ENCODE results near the gene GLP2R. TPM values are rescaled to one million over a fixed set of nuclear protein-coding genes. Genes with fewer than 3 reads are reported as not detected.

Gene GLP2R
- total and polyA plus RNA-seq, 2 of the 8 experiments (the other 6 are each of a cell fraction or from before 2014, with no cell fraction given): not detected

GRCh38 chr17:9906616-9907015, 80.9 kb downstream of the GLP2R start:
- H3K18ac ChIP-seq (ENCODE audit: extremely low read depth, low read length): no peak overlapping the region
- 92% methylated on average over 14 of the region's 14 CpGs; no CpG with 5 or more reads in 1 of the 2 experiments for whole genome bisulfite sequencing, 2 experiments (ENCODE audit: extremely low coverage in 1 of 2, insufficient coverage in 1 of 2, insufficient read length in 1 of 2, insufficient replicate concordance in 2 of 2, low coverage in 1 of 2, low lambda C conversion rate in 2 of 2, missing lambda C conversion rate in 1 of 2)
- H2AK5ac ChIP-seq (ENCODE audit: low read depth, low read length): no peak overlapping the region
- no peak overlapping the region for H3K4me2 ChIP-seq (ENCODE audit: insufficient read depth in 1 of 2, low read depth in 2 of 2, low read length in 2 of 2)
- no peak overlapping the region for H4K91ac ChIP-seq (replicated peaks; ENCODE audit: insufficient read length, low read length)
- H3K4ac ChIP-seq (replicated peaks; ENCODE audit: insufficient read length, low read depth, low read length): no peak overlapping the region
- H3K23ac ChIP-seq (ENCODE audit: insufficient read length): no peak overlapping the region
- no peaks in the 10 kb centered on the region for H3K79me1 ChIP-seq (ENCODE audit: low read depth, low read length)
- peaks cover 0 to 4% (median 2%) of the 10 kb centered on the region in 4 experiments; a peak in 3 of 7 replicates for H3K4me1 ChIP-seq (replicated peaks in 1 of 4; ENCODE audit: control insufficient read depth in 3 of 4, insufficient read depth in 4 of 4, low read length in 3 of 4)
- no peaks in the 10 kb centered on the region for H3K9me3 ChIP-seq (ENCODE audit: insufficient read depth in 2 of 2, low read depth in 1 of 2, low read length in 1 of 2)
- no peaks in the 10 kb centered on the region for H3K79me2 ChIP-seq (ENCODE audit: control insufficient read depth in 1 of 2, insufficient read depth in 2 of 2, low read length in 2 of 2)
- DNase-seq (ENCODE audit: low read depth in 1 of 2, low spot score in 2 of 2) (no peak), FAIRE-seq (no peak)
- H2AFZ ChIP-seq (ENCODE audit: low read length): no peak overlapping the region
- no peak overlapping the region for H4K5ac ChIP-seq (ENCODE audit: insufficient read length, low read depth, low read length)
- ChIA-PET POLR2A (ENCODE audit: partially characterized antibody) (no interaction called here), CTCF (ENCODE audit: partially characterized antibody) (interaction anchor here (1.0 to 10.8 kb wide), 8 partner anchors 12 to 128 kb away, joined by 3 to 101 read pairs (median 14); no protein-coding TSS in a partner anchor)
- no peaks in the 10 kb centered on the region; a peak in 1 of 7 replicates for H3K27me3 ChIP-seq (replicated peaks in 1 of 4; ENCODE audit: control insufficient read depth in 3 of 4, extremely low read depth in 1 of 4, insufficient read depth in 3 of 4, low read length in 3 of 4)
- no peak overlapping the region for H2BK12ac ChIP-seq (ENCODE audit: low read depth, low read length)
- 0 out of 2 replicates have a peak overlapping the region, but pooled peaks have one; percentile 81 for H2BK15ac ChIP-seq (ENCODE audit: low read length)
- H3K14ac ChIP-seq (ENCODE audit: insufficient read length): no peak overlapping the region
- H4K20me1 ChIP-seq (replicated peaks in 1 of 2; ENCODE audit: control insufficient read depth in 1 of 2, insufficient read depth in 2 of 2, low read length in 2 of 2): no peaks in the 10 kb centered on the region
- H3K56ac ChIP-seq (replicated peaks; ENCODE audit: insufficient read length, low read depth, low read length): no peak overlapping the region
- H4K8ac ChIP-seq (ENCODE audit: extremely low read depth, insufficient read depth, low read length): no peak overlapping the region
- no peak overlapping the region for H3K27ac ChIP-seq (ENCODE audit: low read depth, low read length)
- no peak overlapping the region for H2BK120ac ChIP-seq (replicated peaks; ENCODE audit: low read depth, low read length)
- H3K23me2 ChIP-seq (ENCODE audit: low read depth, low read length): no peaks in the 10 kb centered on the region
- no peak overlapping the region for H2BK5ac ChIP-seq (ENCODE audit: low read depth, low read length)
- H3K36me3 ChIP-seq (ENCODE audit: control insufficient read depth in 2 of 4, insufficient read depth in 4 of 4, low read length in 3 of 4): no peaks in the 10 kb centered on the region
- no peak overlapping the region for H3K4me3 ChIP-seq (ENCODE audit: extremely low read depth in 1 of 4, insufficient read depth in 2 of 4, low read depth in 3 of 4, low read length in 4 of 4)
- no peak overlapping the region for H2BK20ac ChIP-seq (ENCODE audit: low read length)
- no peak overlapping the region for H3K9ac ChIP-seq (replicated peaks in 1 of 4; ENCODE audit: extremely low read depth in 1 of 4, low read depth in 3 of 4, low read length in 3 of 4)
- no peak for TF ChIP-seq ATF3 (IDR thresholded peaks at IDR 0.05; ENCODE audit: insufficient read depth, low read depth, low read length)
- TF ChIP-seq FOSL1 (IDR thresholded peaks at IDR 0.05; ENCODE audit: insufficient read depth, low read depth, low read length): no peak
- no peak for TF ChIP-seq BRCA1 (IDR thresholded peaks at IDR 0.05; ENCODE audit: low read depth, low read length)
- no peak for TF ChIP-seq CTBP2 (IDR thresholded peaks at IDR 0.05; ENCODE audit: borderline replicate concordance, insufficient read depth, insufficient read length, low read length)
- TF ChIP-seq ASH2L (IDR thresholded peaks at IDR 0.05; ENCODE audit: low read length): no peak
- TF ChIP-seq MAFK (IDR thresholded peaks at IDR 0.05; ENCODE audit: low read depth, low read length): no peak
- no peak for TF ChIP-seq ATF2 (IDR thresholded peaks at IDR 0.05; ENCODE audit: low read length)
- no peak for TF ChIP-seq MAX (IDR thresholded peaks at IDR 0.05)
- TF ChIP-seq YY1 (IDR thresholded peaks at IDR 0.05; ENCODE audit: low read depth, low read length): no peak
- TF ChIP-seq SIX5 (IDR thresholded peaks at IDR 0.05; ENCODE audit: low read depth, low read length): no peak
- no peak for TF ChIP-seq SAP30 (IDR thresholded peaks at IDR 0.05; ENCODE audit: insufficient read depth, insufficient replicate concordance, low read length)
- TF ChIP-seq TAF1 (IDR thresholded peaks at IDR 0.05; ENCODE audit: low read depth, low read length): no peak

Measured in H1 (cell line).